H1 (cell line): Measurements from ENCODE around the gene PSKH1. TPM values are rescaled to one million over a fixed set of nuclear protein-coding genes. Genes with fewer than 3 reads are reported as not detected.

ENCODE experiments used
- CBX5 ChIP-seq: fragments of 300-800, 300-1000 bp; sonication (generic); IDR thresholded peaks from 2 replicates; pipeline ENCODE4 v1.7.1; 2016; ENCODE audit warnings: antibody characterized with exemption, low read length, low read depth
- CHD7 ChIP-seq: fragments of 300-600 bp; sonication (generic); IDR thresholded peaks from 2 replicates; pipeline ENCODE4 v1.7.1; 2012; ENCODE audit warnings: low read length, moderate library complexity, mild to moderate bottlenecking, inconsistent platforms; ENCODE audit not compliant: insufficient replicate concordance
- EGR1 ChIP-seq: IDR thresholded peaks from 2 replicates; pipeline ENCODE4 v1.6.1; 2011; ENCODE audit warnings: low read depth, low read length, borderline replicate concordance
- GTF2F1 ChIP-seq: IDR thresholded peaks from 2 replicates; pipeline ENCODE4 v1.6.1; 2012; ENCODE audit warnings: low read depth, low read length, improper control_type of control experiment, borderline replicate concordance
- HDAC2 ChIP-seq, 2 experiments: fragments of 300-600 bp in 1 of 2; sonication (generic) in 1 of 2; IDR thresholded peaks; 2 replicates each; pipeline ENCODE4 v1.6.1; 2011 to 2012; ENCODE audit warnings: low read depth in 2 of 2, low read length in 2 of 2, mild to moderate bottlenecking in 2 of 2, moderate library complexity in 2 of 2, borderline replicate concordance in 1 of 2, inconsistent platforms in 1 of 2
- KDM1A ChIP-seq: fragments of 200-600, 300-600 bp; sonication (generic); IDR thresholded peaks from 2 replicates; pipeline ENCODE4 v1.7.1; 2016; ENCODE audit warnings: mild to moderate bottlenecking, low read length, borderline replicate concordance
- KDM4A ChIP-seq: IDR thresholded peaks from one replicate; pipeline ENCODE4 v1.7.1; 2012; ENCODE audit warnings: low read depth, mild to moderate bottlenecking, moderate library complexity, low read length, inconsistent platforms; ENCODE audit not compliant: severe bottlenecking
- PHF8 ChIP-seq: fragments of 200-600 bp; sonication (generic); conservative IDR thresholded peaks from 2 replicates; pipeline ENCODE4 v1.7.1; 2012; ENCODE audit warnings: low read depth, mild to moderate bottlenecking, inconsistent platforms, low read length, moderate library complexity
- POU5F1 ChIP-seq: IDR thresholded peaks from 2 replicates; pipeline ENCODE4 v1.6.1; 2011; ENCODE audit warnings: low read depth, mild to moderate bottlenecking, low read length, moderate library complexity
- polyA plus RNA-seq, 7 experiments: library from polyadenylated mRNA; depleted of rRNA in 3 of 7; stranded (reverse) in 5 of 7; unstranded in 2 of 7; fragments of >200 nt in 5 of 7; fragments of 200-250 nt in 2 of 7; gene quantifications; 1 replicate in 5 of 7; 2 replicates in 1 of 7; 4 replicates in 1 of 7; pipeline versions ENCODE4 v1.2.1 to v1.2.3, GENCODE V29; 2011 to 2013; ENCODE audit warnings: missing spikeins in 2 of 7, mixed read lengths in 2 of 7
- total RNA-seq: library from RNA; stranded (reverse); fragmentation: NEBNext Ultra II Directional; extraction: Animal tissue kit (Norgen Biotek cat#: 25700); gene quantifications from 2 replicates; pipeline ENCODE4 v1.2.1, GENCODE V29; 2021

Gene PSKH1
- total and polyA plus RNA-seq, 2 of the 8 experiments (the other 6 are each of a cell fraction or from before 2014, with no cell fraction given), result 24.8 to 51.0 TPM

GRCh38 chr16:67846063-67846319 is 47.1 kb upstream of the PSKH1 start (continued):
- TF ChIP-seq CHD7 (no peak), CBX5 (no peak), KDM4A (no peak), PHF8 (no peak), POU5F1 (no peak), HDAC2 (IDR thresholded peaks at IDR 0.05; ENCODE audit: borderline replicate concordance in 1 of 2, low read depth in 2 of 2, low read length in 2 of 2) (no peak), EGR1 (no peak), GTF2F1 (no peak), KDM1A (no peak)
